DND-41 (cell line): Measurements from ENCODE around the gene CAPN5.

ENCODE experiments used
- CTCF ChIP-seq: IDR thresholded peaks from 2 replicates; pipeline ENCODE4 v1.5.1; 2012; ENCODE audit warnings: borderline replicate concordance, low read length, moderate library complexity, mild to moderate bottlenecking; ENCODE audit not compliant: poor library complexity, severe bottlenecking; ENCODE audit errors: extremely low read depth
- EZH2 ChIP-seq: IDR thresholded peaks from 3 replicates; pipeline ENCODE4 v1.6.1; 2012; ENCODE audit warnings: borderline replicate concordance, low read depth, mild to moderate bottlenecking, moderate library complexity, low read length, inconsistent platforms; ENCODE audit not compliant: severe bottlenecking

DNA sequence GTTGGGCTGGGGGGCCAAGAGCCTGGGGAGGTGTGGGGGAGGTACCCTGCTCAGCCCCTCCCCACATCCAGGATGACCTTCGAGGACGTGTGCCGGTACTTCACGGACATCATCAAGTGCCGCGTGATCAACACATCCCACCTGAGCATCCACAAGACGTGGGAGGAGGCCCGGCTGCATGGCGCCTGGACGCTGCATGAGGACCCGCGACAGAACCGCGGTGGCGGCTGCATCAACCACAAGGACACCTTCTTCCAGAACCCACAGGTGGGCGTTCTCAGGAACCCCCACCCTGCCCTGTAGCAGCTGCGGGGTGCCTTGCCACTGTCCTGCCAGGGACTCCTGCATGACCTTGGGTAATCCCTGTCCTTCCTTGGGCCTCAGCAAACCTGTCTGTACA is 51.3 kb downstream of the CAPN5 start:
- no peak for TF ChIP-seq CTCF
- no peak for TF ChIP-seq EZH2
